NAMALWA (cell line): ENCODE data around the gene ZNF43.
"Not testable (repeated sequence)": the region's sequence is repeated elsewhere in the genome, so short reads cannot be mapped to it uniquely, and the experiment has no call there.

Experiments used
- DNase-seq: peaks from one replicate; pipeline ENCODE4 v3.0.0-alpha.2; 2015; ENCODE audit warnings: low spot score

The ZNF43 gene

DNA sequence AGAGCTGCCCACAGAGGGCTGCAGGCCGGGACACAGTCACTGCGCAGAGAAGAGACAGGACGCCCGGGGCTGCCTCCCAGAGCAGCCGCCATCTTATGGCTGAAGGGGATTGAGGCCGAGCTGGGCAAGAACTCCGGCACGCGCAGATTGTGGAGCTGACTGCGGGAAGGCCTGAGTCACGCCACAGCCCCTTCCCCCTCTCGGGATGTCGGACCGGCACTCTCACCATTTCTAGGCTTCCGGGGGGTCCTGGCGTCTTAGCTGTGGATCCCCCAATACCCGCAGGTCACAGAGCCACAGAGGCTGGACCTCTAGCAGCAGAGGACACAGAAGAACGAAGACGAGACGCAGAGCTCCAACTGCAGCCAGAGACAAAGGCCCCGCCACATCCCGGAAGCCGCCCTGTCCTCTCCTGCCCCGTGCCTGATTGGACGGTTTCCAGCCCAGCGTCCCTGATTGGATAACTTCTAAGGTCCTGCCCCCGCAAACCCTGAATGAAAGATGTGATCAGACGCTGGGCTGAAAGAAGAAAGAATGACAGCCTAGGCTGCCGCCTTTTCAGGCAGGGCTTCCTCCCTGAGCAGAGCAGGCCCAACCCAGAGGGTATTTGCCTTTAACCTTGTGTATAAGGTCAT lies at the start of gene ZNF43:
TSS of gene ZNF43 (minus strand) at position 373 of the 635 bp plus-strand sequence. CDS start at position 229, 144 bp downstream.
- peak; percentile 98 for DNase-seq

- DNase-seq = not testable (repeated sequence)
Observed at GRCh38 chr19:21885516-21885915, 49.5 kb upstream of the ZNF43 start.

DNA sequence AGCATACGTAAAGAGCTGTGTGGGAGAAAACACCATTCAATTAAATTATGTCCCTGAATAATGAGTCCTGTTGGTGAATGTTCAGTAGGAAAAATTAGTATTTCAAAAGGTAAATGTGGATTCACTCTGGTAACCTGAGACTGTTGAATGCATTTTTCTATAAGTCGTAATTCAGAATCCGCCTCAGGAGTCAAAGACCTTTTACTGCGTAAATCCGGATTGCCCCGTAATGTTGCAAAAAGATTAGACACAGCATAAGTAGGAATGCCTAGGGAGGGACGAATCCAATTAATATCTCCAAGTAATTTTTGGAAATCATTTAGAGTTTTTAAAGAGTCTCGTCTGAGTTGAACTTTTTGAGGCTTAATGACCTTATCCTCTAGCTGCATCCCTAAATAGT lies 48.8 kb upstream of the ZNF43 start:
- DNase-seq = not testable (repeated sequence)

GRCh38 chr19:21883516-21883915 lies 47.5 kb upstream of the ZNF43 start:
- DNase-seq = no peak

DNA sequence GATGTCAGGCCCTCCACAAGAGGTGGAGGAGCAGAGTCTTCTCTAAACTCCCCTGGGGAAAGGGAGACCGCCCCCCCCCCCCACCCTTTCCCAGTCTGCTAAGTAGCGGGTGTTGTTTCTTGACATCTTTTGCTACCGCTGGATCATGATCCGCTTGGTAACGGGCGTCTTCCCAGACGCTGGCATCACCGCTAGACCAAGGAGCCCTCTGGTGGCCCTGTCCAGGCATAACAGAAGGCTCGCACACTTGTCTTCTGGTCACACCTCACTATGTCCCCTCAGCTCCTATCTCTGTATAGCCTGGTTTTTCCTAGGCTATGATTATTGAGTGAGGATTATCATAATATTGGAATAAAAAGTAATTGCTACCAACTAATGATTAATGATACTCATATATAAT lies 44.8 kb upstream of the ZNF43 start:
- not testable (repeated sequence) for DNase-seq

DNA sequence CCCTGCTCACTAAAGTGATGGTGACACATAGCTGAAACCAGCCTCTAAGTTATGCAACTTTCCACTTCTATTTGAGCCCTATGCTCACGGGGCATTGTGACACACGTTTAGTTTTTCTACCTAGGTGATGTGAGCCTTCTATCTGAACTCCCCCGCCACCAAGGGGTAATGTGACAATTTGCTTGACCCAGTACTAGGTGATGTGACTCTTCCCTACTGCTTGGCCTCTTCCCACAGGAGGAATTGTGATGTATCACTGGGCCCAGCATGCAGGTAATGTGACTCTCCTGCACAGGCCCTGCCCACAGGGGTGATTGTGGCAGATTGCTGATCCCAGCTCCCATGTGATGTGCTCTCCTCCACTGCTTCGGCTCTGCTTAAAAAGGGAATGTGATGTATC lies 42.7 kb upstream of the ZNF43 start:
- no peak for DNase-seq

DNA sequence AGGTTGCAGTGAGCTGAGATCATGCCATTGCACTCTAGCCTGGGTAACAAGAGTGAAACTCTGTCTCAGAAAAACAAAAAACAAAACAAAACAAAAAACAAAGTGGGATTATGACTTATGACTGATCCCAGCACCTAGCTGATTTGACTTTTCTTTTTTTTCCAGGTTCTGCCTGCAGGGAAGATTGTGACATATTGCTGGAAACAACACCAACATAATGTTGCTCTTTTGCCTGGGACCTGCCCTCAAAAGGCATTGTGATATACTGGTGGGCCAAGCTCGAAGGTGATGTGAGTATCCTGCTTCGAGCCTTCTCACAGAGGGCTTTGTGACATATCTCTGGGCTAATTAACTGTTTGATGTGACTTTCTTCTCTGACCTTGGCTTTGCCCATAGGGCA lies 42.0 kb upstream of the ZNF43 start:
- DNase-seq = no peak

DNA sequence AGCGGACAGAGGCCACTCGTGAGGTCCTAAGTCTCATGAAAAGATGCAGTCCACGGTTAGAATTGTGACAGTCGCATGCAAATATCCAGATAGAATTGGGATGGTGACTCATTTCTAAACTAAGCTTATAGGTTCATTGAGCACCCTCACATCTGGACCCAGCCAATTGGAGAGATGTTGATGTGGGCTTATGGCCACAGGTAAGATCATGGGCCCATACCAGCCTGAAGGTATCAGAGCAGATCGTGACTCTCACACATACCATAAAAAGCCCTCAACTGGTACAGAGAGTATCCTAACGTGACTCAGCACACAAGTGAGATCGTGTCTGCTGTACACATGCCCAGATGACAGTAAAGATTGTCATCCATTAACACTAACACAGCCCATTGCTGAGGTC lies 40.6 kb upstream of the ZNF43 start:
- not testable (repeated sequence) for DNase-seq

DNA sequence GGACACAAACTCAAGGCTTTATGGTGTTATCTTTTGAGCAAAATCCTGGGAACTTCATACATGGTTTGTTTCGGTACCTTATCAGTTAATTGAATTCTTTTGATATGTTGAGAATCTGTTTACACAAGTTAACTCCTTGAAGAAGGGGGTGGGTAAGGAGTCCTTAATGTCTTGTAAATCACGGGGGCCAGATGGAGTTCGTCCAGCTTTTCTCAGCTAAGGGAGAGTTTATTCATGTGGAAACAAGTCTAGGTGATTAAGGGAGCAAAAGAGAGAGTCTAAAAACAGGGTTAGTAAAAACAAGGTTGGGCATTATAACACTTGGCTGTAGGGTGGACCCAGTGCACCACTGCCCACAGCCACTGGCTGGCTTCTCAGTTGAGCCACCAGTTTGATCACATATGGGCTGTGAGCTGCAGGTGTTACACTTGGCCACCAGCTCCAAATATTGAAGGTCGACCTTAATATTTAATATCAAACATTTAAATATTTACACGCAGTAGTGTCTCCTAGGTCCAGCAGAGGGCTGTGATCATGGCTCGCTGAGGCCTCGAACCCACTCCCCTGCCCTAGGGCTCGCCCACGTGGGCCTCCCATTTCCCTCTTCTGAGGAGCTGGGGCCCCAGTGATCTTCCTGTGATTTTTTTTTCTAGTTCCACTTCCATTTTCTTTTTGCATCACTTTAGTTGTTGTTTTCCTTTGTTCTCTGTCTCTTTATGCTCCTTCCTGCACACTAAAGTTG lies 21.0 kb upstream of the ZNF43 start:
- no peak for DNase-seq

DNA sequence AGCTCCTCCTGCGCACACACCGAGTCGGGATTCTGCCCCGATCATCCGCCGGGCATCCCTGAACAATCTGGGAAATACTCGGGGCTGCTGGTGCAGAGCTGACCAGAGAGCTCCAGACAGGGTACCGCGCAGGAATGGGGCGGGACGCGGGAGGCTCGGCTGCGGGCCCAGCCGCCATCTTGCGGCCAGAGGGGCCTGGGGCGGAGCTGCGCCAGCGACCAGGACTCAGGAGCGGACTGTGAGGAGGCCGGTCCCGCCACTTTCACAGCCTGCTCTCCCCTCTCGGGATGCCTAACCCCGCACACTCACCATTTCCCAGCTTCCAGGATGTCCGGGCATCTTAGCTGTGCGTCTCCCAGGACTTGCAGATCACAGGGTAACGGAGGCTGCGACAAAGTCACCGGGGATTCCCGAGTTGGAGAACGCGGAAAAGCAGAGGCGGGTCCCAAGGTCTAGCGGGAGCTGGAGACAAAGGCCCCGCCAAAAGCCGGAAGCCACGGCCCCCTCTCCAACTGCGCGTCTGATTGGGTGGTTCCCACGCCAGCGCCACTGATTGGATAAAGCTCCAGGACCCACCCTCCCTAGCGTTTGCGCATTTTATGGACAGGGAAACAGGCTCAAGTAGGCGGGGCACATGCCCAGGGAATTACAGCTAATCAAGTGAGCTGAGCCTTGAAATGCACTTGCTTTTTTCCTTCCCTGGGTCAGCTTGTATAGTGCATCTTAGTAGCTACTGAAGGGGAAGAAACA lies 15.8 kb upstream of the ZNF43 start:
- peak; percentile 96 for DNase-seq

GRCh38 chr19:21850656-21851255 lies 14.8 kb upstream of the ZNF43 start:
- no peak for DNase-seq

DNA sequence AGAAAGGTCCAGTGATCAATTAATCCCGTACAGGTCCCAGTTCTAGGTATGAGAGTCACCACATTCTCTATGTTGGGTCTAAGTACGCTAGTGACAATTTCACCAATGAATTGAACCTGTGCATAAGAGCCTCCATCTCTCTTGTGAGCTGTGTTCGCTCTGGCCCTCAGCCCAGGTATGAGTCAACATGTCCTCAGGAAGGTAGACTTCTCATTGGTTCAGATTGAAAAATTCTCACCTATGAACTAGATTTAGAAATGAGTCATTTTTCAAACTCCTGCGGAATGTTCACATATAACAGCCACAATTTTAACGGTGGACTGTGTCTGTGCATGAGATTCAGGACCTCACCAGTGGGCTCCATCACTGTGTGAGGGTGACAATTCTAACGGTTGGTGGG lies 12.7 kb upstream of the ZNF43 start:
- DNase-seq = no peak

DNA sequence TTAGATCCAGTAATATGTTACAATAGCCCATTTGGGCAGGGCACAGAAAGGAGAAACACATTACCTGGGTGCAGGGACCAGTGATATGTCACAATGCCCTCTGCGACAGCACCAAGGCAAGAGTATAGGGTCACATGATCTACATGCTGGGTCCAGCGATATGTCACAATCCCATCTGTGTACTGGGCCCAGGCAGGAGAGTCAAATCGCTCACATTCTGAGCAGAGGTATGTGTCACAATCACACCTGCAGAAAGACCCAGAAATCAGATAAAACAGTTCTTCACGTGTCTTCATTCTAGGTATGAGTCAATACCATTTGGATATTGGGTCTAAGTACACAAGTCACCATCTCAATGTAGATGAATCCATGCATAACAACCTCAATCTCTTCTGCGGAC lies 7.1 kb upstream of the ZNF43 start:
- no peak for DNase-seq

GRCh38 chr19:21841488-21842097 lies 5.6 kb upstream of the ZNF43 start:
- DNase-seq = no peak

DNA sequence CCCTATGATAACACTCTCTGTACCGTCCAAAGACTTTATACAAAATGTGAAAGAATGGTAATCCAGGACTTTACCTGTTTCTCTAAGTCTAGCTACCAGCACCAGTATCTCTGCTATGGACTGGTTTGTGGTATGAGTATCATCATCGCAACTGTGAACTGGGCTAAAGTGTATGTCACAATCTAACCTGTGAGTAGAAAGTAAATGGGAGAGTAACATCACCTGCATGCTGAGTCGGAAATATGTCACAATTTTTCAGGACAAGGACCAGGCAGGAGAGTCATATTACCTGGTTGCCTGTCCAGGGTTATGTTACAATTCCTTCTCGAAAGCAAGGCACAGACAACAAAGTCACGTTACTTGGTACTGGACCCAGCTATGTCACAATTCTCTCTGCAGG lies 5.1 kb upstream of the ZNF43 start:
- no peak for DNase-seq

DNA sequence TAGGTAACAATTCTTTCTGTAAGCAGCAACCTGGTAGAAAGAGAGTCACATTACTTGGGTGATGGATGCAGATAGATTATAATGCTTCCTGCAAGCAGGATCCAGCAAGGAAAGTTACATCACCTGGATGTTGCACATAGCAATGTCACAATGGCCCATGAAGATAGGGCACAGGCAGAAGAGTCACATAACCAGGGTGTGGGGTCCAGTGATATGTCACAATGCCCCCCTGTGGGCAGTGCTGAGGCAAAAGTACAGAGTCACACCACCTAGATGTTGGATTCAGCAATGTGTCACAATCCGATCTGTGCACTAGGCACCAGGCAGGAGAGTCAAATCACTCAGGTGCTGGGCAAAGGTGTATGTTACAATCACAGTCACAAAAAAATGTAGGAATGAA lies 4.0 kb upstream of the ZNF43 start:
- no peak for DNase-seq

- no peak for DNase-seq
Observed at GRCh38 chr19:21838646-21839045, 2.7 kb upstream of the ZNF43 start.

DNA sequence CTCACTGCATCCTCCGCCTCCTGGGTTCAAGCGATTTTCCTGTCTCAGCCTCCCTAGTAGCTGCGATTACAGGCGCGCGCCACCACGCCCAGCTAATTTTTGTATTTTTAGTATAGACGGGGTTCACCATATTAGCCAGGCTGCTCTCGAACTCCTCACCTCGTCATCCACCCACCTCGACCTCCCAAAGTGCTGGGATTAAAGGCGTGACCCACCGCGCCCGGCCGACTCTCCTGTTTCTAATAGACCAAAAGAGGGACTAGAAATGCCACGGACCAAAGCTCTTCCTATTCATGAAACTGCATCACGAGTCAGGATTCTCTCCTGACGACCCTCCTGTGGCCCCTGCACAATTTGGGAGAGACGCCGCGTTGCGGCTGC lies 563 bp downstream of the ZNF43 start:
- no peak for DNase-seq

GRCh38 chr19:21833733-21834132 lies 2.2 kb downstream of the ZNF43 start:
- DNase-seq = no peak

DNA sequence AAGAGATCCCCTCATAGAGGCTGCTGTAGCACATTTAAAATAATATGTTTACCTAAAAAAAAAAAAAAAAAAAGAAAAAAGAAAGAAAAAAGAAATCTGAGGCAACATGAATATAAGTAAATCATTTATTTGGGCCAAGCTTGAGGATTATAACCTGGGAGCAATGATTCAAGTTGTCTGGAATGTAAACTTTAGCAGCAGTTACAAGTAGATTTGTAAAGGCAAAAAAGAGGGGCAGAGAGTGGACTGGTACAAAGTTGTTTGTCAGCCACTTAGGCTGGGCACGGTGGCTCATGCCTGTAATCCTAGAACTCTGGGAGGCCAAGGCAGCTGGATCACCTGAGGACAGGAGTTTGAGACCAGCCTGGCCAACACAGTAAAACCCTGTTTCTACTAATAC lies 11.3 kb downstream of the ZNF43 start:
- DNase-seq = no peak

DNA sequence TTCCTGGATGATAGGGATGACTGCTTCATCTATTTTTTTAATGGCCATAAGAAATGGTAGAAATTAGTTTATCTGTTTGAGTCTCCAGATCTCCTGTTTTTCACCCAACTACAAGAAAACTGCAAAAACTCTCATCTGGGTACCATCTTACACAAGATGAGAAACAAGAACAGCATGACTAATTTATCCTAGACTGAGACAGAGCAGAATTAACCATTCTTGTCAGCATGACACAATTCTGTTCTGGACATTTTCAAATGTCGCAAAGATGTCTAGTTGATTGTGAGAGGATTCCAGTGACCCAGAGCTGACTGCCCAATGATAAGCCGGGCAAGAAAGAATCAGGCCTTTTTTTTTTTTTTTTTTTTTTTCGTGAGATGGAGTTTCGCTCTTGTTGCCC lies 12.8 kb downstream of the ZNF43 start:
- no peak for DNase-seq

GRCh38 chr19:21812448-21812847 lies 23.5 kb downstream of the ZNF43 start:
- DNase-seq = no peak
